NCI-H2107 (cell line): ENCODE data around the gene TLR9.
A peak's percentile ranks its signal among the peaks of the same experiment; 100 is the strongest.

Experiments
- DNase-seq: peaks from one replicate; lab custom pipeline; 2025; lab: John Stamatoyannopoulos, UW

TLR9 gene

DNA sequence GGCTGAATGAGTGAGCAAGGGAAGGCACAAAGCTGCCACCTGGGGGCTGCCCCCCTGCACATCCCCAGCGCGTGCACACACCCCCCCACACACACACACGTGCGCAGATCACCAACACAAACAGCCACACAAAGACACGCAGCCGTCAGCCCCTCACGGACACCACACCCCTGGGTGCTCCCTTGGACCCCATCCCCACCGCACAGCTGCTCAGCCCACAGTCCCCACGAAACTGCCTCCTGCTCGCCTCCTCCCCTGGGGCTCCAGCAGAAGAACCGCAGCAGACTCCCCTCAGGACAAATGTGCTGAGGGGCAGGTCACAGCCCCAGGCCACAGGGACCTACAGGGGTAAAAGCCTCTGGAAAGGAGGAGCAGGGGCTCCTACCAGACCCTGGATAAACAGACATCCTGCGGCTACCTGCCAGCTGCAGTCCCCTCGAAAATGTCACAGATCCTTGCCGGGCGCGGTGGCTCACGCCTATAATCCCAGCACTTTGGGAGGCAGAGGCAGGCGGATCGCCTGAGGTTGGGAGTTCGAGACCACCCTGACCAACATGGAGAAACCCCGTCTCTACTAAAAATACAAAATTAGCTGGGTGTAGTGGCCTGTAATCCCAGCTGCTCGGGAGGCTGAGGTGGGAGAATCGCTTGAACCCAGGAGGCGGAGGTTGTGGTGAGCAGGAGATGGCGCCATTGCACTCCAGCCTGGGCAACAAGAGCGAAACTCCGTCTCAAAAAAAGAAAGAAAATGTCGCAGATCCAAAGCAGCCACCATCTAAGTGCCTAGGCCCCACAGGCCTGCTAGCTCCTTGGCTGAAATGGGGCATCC, 7.0 kb upstream of the TLR9 start:
- DNase-seq: no peak

DNA sequence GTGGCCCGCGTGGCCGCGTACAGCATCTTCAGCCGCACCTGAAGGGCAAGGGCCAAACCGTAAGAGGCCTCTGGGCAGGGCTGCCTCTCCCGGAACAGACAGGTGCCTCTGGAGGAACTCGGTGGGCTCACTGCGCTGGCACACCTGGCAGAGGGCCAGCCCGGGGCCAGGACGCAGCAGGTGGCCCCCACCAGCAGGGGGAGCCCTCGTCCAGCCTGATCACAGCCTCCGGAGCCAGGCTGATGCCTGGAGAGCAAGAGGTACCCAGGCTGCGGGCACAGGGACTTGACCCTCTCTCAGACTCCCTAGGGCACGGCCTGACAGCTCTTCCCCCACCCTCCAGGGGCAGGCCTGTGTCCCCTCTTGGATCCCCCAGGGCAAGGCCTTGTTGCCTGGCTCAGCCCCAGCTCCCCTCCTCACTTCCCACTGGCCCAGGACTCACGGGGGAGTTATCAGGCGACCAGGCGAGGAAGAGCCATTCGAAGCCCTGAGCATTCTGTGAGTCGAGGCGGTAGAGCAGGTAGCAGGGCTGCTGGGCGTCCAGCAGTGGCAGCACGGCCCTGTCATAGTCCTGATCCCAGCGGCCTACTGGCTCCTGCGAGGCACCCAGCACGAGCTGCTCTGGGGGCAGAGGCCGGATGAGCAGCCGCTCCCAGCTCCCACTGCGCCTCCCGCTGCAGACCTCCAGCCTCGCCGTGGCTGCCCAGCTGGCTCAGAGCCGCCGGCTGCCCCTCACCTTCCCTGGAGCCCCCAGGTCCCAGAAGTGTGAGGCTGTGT, 6.2 kb upstream of the TLR9 start:
- no peak for DNase-seq

DNA sequence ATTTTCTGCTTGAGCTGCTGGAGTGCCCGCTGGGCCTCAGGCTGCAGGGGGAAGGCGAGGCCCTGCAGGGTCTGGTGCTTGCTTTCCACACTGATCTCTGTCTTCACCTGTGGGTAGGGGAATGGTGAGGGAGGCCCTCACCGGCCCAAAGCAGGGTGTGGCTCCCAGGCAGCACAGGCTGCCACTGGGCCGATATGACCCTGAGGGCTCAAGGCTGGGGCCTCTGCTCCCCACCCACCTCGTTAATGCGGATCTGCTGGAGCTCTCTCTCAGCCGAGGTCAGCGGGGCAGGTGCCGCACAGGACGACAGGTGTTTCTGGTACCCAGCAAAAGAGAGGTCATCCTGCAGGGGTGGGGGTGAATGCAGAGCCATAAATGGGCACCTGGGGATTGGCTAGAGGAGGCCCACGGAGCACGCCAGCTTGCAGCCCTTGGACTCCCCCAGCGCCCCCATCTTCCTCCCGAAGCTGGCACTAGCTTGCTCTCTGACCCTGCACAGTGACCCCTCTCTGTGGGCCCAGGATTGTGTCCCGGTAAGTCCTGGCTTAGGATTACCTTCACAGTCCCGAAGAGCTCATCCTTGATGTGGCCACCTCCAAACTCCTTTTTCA, 5.5 kb upstream of the TLR9 start:
- no peak for DNase-seq

DNA sequence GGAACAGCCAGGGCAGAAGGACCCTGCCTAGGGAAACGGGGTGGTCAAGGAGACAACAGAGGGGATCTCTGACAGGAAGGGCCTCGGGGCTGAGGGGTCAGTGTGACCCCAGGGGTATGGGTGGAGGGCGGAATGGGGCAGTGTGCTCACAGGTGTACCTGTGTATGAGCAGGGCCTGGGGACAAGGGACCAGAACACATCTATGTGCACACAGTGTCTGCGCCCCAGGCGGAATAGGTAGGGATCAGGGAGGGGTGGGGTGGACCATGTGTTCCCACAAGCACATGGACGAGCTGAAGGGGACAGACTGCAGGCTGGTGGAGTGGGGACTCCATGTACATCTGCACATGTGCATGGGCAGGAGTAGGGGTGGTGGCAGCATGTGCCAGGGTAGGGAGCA, 5.0 kb upstream of the TLR9 start:
- DNase-seq: no peak

DNA sequence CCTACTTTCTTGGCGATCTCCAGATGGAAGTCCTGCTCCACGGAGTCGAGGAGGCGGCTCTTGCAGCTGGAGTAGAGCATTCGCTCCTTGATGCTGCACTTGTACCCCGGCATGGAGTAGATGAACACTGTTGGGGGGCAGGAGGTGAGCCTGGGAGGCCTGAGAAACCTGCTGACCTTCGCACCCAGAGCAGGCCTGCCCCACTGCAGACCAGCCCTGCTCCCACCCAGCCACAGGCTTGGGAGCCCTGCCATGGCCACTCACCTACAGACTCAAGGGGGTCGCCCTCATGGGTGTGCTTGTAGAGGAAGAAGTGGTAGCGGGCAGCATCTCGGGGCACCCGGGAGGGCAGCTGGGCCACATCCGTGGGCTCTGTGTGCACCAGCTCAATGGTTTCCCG, 4.2 kb upstream of the TLR9 start:
- no peak for DNase-seq

DNA sequence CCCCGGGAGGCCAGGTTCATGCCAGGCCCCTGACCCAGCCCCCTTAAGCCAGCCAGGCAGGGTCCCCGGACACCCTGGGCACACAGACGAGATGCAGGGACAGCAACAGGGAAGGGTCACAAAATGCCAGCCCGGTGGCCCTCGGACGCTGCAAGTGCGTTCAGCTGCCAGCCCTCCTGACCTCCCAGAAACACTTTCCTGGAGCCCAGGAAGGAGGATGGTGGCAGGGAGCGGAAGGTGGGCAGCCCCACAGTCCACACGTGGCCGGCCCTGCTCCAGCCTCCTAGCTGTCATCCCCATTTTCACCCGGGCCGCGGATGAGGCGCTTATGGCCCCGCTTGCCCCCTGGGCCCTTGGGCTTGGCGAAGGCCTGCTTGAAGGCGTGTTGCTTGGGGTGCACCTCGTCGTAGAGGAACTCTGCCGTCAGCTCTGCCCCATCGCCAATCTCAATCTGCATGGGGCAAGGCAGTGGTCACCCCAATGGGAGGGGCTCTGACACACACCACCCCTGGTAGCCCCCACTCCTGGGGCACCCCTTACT, 3.4 kb upstream of the TLR9 start:
- DNase-seq: no peak

DNA sequence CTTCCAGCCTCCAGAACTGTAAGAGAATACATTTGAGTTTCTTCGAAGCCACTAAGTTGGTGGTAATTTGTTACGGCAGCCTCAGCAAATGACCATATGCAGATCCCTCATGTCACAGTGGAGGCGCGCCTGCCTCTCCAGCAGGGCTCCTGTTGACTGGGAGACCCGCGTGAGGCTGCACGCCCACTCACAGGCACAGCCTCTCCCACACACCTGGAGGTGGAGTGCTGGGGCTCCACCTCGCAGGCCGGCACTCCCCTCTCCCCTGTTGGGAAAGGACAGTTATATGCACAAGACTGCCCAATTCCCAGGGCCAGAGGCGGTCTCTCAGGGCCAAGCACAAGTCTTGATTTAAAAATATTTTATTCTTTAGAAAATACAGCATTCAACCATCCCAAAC, 2.8 kb upstream of the TLR9 start:
- no peak for DNase-seq

DNA sequence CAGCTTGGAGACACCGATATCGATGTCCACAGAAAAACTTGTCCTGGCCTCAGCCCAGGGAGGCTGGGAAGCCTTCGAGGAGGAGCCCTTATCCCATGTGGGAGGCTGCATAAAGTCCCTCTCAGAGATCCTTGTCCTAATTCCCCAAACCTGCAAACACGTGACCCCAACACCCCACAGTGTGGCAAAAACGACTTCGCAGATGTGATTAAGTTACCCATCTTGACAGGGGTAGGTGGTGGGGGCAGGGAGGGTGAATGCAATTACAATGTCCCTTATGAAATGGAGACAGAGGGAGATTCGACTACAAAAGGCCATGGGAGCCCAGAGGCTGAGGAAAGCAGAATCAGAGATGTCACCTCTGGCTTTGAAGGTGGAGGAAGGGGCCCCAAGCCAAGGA, 2.3 kb upstream of the TLR9 start:
- no peak for DNase-seq

DNA sequence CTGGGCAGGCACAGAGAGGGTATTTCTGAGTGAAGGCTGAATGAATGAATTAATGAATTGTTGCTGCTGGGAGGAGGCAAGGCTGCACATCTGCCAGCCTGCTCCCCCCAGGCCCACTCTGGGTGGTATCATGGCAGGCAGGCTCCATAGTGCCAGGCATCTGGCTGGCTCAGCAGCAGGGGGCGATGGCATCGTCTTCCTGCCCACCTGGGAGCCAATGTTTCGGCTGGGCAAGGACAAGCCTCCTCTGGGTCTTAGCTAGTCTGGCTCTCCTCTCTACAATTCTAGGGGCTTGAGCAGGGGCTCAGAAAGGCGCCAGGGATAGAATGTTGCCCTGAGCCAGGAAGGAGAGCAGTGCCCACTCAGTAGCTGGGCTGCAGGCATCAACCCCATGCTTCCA, 1.7 kb upstream of the TLR9 start:
- no peak for DNase-seq

DNA sequence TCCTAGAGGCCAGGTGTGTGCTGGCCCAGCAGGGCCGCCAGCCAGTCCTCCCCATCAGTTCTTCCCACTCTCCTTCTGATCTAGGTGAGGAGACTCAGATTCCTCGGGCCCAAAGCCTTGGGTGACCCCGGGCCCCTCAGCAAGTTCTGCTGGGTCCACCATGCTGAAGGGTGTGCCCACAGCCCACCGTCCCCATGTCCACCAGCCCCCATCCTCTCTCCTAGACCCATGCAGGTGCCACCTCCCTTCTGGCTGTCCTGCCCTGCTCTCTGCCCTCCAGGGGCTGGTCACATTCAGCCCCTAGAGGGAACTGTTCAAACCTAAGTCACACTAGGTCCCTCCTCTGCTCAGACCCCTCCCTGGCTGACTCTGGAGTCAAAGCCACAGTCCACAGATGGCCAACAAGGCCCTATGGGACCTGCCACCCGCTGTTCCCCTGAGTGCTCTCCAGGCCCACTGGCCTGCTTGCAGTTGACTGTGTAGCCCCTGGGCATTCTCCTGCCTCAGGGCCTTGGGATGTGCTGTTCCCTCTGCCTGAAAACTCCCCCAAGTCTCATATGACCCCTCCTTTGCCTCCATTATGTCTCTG, 878 bp upstream of the TLR9 start:
- no peak for DNase-seq

DNA sequence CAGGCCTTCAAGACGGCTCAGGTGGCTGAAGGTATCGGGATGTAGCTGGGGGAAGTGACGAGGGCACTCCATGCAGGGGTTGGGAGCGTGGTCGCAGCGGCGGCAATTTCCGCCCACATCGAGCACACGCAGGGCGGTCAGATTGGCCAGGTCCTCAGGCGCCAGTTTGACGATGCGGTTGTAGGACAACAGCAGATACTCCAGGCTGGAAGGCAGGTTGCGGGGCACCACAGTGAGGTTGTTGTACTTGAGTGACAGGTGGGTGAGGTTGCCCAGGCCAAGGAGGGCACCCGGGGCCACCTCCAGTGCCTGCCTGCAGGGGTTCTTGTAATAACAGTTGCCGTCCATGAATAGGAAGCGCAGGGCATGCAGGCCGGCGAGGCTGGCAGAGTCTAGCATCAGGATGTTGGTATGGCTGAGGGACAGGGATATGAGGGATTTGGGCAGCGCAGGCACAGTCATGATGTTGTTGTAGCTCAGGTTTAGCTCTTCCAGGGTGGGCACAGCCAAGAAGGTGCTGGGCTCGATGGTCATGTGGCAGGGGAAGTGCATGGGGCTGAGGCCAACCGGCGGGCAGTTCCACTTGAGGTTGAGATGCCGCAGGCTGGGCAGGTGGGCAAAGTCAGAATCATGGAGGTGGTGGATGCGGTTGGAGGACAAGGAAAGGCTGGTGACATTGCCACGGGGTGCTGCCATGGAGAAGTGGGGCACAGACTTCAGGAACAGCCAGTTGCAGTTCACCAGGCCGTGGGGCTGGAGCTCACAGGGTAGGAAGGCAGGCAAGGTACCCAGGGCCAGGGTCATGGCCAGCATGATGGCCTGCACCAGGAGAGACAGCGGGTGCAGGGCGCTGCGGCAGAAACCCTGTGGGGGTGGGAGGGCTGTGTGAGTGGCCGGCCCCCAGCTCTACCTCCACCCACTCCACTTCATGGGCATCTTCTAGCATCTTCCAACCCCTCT, 1.7 kb downstream of the TLR9 start:
- DNase-seq: no peak

DNA sequence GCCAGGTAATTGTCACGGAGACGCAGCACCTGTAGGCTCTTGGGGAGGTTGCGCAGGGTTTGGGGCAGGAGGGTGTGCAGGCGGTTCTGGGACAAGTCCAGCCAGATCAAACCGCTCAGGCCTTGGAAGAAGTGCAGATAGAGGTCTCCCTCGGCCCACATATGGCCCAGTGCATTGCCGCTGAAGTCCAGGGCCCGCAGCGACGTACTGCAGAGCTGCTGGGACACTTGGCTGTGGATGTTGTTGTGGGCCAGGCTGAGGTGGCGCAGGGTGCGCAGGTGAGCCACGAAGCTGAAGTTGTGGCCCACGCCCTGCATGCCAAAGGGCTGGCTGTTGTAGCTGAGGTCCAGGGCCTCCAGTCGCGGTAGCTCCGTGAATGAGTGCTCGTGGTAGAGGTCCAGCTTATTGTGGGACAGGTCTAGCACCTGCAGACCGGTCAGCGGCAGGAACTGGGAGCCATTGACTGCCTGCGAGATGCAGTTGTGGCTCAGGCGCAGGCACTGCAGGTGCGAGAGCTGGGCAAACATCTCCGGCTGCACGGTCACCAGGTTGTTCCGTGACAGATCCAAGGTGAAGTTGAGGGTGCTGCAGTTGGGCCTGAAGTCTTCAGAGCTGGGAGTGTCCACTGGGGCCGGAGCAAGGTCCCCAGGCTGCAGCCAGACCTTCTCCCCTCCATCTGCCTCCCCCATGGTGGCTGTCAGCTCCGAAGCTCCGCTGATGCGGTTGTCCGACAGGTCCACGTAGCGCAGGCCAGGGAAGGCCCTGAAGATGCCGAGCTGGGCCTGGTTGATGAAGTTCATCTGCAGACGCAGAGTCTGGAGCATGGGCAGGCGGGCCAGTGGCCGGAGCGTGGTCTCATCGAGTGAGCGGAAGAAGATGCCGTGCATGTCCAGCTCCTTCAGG, 2.9 kb downstream of the TLR9 start:
- no peak for DNase-seq

DNA sequence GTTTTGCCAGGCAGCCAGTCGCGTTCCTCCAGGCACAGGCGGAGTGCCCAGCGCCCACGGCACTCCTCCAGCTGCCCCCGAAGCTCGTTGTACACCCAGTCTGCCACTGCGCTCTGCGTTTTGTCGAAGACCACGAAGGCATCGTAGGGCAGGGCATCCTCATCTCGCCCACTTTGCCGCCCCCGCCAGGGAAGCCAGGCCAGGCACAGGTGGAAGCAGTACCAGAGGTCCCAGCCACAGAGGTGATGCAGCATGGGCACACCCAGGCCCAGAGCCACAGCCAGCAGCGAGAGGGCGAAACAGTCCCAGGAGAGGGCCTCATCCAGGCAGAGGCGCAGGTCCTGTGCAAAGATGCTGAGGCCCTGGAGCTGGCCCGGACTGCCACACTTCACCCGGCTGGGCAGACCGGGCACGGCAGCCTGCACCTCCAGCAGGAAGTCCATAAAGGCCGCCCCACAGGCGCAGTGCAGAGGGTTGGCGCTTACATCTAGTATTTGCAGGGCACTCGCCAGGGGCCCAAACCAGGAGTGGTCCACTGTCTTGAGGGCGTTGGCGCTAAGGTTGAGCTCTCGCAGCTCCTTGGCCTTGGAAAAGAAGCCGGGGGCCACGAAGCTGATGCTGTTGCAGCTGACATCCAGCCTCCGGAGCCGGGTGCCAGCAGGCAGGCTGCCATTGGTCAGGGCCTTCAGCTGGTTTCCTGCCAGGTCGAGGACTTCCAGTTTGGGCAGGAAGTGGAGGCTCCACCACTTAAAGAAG, 3.7 kb downstream of the TLR9 start:
- no peak for DNase-seq

DNA sequence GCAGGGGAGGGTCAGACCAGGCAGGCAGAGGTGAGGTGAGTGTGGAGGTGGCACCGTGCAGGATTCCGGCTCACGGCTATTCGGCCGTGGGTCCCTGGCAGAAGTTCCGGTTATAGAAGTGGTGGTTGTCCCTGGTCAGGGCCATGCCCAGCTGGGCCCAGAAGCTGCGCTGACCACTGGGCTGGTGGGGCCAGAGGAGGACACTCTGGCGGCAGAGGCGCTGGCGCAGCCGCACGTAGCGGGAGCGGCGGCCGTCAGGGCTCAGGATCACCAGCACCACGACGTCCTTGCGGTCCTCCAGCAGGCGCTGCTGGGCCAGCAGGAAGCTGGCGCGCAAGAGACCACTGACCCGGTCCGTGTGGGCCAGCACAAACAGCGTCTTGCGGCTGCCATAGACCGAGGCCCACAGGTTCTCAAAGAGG, 4.3 kb downstream of the TLR9 start:
- DNase-seq: no peak

DNA sequence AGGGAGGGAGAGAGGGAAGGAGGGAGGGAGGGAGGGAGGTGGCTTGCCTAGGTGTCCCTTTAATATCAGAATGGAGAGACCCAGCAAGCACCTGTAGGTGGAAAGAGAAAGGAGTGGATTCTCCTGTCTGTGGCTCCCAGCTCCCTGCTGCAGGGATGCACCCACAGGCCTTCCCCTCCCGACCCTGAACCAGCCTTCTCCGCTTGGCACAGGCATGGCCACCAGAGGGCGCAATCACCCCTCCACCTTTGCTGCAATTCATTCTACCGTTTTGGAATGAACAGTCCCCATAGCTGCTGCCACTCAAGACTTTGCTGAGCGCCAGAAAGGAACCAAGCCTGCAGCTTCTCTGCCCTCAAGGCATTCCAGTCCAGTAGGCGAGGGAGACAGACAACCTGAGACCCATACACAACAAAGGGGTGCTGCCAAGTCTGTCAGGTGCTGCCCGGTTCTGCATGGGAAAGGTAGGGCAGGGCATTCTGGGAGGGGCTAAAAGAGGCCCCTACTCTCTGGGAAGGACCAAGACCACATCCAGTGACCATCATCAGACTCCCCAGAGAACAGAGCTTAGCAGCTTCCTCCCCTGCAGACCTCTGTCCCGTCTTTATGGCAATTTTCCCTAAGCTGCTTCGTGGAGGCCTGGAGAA, 4.9 kb downstream of the TLR9 start:
- DNase-seq: peak; percentile 51

DNA sequence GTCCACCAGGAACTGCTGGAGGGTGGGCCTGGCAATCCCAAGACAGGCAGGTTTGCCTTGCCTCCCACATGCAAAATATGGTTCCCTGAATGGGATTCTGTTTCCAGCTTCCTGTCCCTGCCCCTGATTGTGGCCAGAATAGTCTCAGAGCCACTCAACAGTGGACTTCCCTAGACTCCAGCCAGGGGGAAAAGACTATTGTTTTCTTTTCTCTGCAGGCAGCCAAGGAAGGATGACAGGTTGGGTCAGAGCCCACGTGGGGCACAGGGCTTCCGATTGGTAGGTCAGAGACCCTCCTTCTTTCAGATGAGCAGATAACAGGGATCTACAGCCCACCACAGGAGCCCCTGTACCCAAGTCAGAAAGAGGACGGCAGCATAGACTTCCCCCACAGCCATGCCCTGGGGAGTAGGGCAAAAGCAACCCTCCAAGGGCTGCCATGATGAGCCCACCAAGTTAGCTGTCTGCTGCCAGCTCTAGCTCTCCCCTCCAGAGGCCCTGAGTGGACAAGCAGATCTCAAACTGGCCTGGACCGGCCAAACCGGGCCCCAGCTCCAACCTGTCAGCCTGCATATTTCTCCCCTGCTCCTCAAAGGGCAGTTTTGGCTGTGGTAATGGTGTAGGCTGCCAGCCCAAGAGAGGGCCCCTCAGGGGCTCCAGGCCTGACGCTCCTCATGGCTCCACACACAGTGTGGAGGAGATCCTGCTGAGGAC, 6.4 kb downstream of the TLR9 start:
- DNase-seq: no peak

DNA sequence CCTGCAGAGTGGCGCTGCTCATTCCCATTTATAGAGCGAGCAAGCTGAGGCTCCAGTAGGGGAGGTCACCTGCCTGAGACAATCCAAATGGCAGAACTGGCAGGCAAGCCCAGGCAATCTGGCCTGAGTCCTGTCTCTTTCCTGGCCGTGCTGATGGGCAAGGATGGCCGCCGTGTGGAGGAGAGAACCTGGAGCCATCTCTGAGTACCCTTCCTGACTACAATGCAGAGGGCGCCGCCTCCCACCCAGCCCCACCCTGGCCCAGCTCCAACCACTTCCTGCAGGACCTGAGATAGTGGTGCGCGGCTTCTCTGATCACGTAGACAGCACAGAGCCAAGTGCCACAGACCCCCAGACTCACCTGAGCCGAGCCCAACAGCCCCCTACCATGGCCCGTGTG, 7.0 kb downstream of the TLR9 start:
- no peak for DNase-seq

DNA sequence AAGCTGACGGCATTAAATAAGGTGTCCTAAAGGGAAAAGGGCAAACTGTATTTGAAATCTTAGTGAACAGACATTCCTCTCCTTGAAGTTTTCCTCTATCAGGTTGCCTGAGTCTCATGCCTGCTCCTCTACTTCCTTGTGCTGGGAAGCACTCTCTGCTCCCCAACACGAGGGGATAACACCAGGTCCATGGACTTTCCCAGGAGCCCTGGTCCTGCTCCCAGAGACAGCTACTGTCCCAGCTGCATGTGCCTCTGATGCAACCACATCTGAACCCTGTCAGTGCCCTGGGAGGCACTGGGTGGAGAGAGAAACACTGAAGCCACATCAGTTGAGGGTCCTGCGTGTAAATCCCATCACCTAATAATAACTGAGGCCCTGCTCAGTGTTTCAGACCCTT, 7.4 kb downstream of the TLR9 start:
- DNase-seq: no peak
